ENCODE results near the gene SSTR3. TPM values are rescaled to one million over a fixed set of nuclear protein-coding genes. Genes with fewer than 3 reads are reported as not detected.

SSTR3 gene
- total and polyA plus RNA-seq, 2 donors (not counting 1 experiment from before 2014, with no cell fraction given): 0.64 to 0.98 TPM

DNA sequence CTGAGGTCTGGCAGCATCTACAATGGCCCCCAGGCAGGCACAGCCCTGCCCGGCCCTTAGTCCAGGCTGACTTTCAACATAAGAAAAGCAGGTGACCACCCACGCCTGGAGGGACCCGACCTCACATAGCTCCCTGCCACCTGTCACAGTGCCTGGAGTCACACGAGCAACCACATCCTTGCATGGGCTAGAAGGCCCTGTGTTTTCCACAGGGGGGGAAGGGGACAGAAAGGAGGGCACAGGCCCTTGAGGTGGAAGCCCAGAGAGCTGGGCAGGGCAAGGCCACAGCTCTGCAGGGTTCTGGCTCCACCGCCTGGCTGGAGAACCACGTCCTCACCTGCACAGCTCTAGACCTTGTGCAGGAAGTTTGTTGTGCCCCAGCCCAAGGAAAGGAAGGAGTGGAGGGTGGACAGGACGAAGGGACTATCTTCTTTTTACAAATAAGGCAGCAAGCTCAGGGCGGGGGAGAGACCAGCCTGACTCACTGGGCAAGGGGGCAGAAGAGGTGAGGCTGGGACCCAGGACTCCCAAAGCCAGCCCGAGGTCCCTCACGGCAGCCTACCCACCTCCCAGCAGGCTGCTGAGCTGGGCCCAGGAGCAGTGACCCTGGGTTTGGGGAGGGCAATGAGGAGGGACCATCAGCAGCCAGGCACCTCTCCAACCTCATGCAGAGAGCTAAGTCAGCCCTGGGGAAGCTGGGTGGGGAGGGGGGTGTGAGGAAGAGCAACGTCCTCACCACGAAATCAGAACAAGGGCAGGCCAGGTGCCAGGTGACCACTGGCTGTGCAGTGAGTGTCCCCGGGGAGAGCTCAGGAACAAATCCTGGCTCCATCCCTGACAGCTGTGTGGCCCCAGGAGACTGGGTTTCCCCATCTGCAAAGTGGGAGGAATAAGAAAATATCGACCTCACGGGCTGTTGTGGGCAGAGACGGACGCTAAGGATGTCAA is 28.6 kb downstream of the SSTR3 start:
- Histone ChIP-seq H3K27me3 (replicated peaks in 1 of 4; ENCODE audit: control extremely low read depth in 1 of 4, control insufficient read depth in 3 of 4, insufficient read depth in 4 of 4, low read length in 3 of 4) (peaks cover 0 to 3% (median 0%) of the 10 kb centered on the region in 4 experiments), H3K79me2 (ENCODE audit: control insufficient read depth, insufficient read depth, low read length) (no peaks in the 10 kb centered on the region), H2AFZ (ENCODE audit: insufficient read depth, low read depth, low read length, poor library complexity, severe bottlenecking) (no peak overlapping the region), H3K4me2 (replicated peaks; ENCODE audit: low read depth, low read length, poor library complexity, severe bottlenecking) (no peak overlapping the region), H4K20me1 (ENCODE audit: control insufficient read depth, insufficient read depth, low read length, poor library complexity, severe bottlenecking) (no peaks in the 10 kb centered on the region), H3K36me3 (replicated peaks in 1 of 2; ENCODE audit: control extremely low read depth in 1 of 2, control insufficient read depth in 1 of 2, extremely low read depth in 1 of 2, insufficient read depth in 2 of 2, low read length in 1 of 2) (no peaks in the 10 kb centered on the region), H3K27ac (ENCODE audit: low read length in 2 of 2) (no peak overlapping the region), H3K9ac (ENCODE audit: low read length) (no peak overlapping the region), H3K4me1 (ENCODE audit: control insufficient read depth in 2 of 2, insufficient read depth in 2 of 2, low read length in 2 of 2) (peaks cover 0 to 14% of the 10 kb centered on the region in 2 donors), H3K4me3 (ENCODE audit: control extremely low read depth in 1 of 5, extremely low read depth in 1 of 5, insufficient read depth in 1 of 5, low read depth in 2 of 5, low read length in 4 of 5) (no peak overlapping the region), H3K9me3 (ENCODE audit: control extremely low read depth in 1 of 3, control insufficient read depth in 2 of 3, insufficient read depth in 1 of 3, low read length in 2 of 3) (peaks cover 0 to 3% (median 0%) of the 10 kb centered on the region in 3 donors)
- TF ChIP-seq, protein P1, sequence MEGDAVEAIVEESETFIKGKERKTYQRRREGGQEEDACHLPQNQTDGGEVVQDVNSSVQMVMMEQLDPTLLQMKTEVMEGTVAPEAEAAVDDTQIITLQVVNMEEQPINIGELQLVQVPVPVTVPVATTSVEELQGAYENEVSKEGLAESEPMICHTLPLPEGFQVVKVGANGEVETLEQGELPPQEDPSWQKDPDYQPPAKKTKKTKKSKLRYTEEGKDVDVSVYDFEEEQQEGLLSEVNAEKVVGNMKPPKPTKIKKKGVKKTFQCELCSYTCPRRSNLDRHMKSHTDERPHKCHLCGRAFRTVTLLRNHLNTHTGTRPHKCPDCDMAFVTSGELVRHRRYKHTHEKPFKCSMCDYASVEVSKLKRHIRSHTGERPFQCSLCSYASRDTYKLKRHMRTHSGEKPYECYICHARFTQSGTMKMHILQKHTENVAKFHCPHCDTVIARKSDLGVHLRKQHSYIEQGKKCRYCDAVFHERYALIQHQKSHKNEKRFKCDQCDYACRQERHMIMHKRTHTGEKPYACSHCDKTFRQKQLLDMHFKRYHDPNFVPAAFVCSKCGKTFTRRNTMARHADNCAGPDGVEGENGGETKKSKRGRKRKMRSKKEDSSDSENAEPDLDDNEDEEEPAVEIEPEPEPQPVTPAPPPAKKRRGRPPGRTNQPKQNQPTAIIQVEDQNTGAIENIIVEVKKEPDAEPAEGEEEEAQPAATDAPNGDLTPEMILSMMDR (IDR thresholded peaks at IDR 0.05): no peak
- TF ChIP-seq EZH2 (IDR thresholded peaks at IDR 0.05; ENCODE audit: borderline replicate concordance, insufficient read depth, low read depth, low read length, poor library complexity, severe bottlenecking): no peak
- intact Hi-C loops (cut with micrococcal nuclease): no loop called here
- H3K4me1 Mint-ChIP-seq: peaks cover 9% of the 10 kb centered on the region
- ATAC-seq (ENCODE audit: low read depth) (no peak), DNase-seq (no peak)
- ChIA-PET CTCF (interaction anchor here (1.2 kb wide), 1 partner anchor 77 kb away, joined by 5 read pairs; no protein-coding TSS in a partner anchor), POLR2A (no interaction called here)
- no peaks in the 10 kb centered on the region for H3K27me3 Mint-ChIP-seq
- H3K4me3 Mint-ChIP-seq: no peak overlapping the region
- WGBS (ENCODE audit: insufficient coverage): 69% methylated on average over 11 of the region's 17 CpGs
- no peaks in the 10 kb centered on the region for H3K9me3 Mint-ChIP-seq (ENCODE audit: insufficient read depth)
- H3K27ac Mint-ChIP-seq: no peak overlapping the region

DNA sequence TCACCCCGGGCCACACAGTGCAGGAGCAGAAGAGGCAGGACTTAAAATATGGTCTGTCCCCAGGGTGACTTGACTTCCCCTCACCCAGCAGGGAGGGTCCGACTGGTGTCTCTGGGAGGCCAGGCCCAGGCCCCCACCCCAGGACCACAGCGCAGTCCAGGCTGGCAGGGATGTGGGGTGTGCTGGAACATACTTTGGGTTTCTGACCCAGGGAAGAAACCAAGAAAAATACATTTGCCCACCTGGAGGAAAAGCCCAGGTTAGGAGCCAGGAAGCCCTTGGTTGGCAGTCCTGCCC is 29.4 kb downstream of the SSTR3 start:
- H3K4me1 Mint-ChIP-seq: peaks cover 9% of the 10 kb centered on the region
- TF ChIP-seq, protein P1 (IDR thresholded peaks at IDR 0.05): no peak
- TF ChIP-seq EZH2 (IDR thresholded peaks at IDR 0.05; ENCODE audit: borderline replicate concordance, insufficient read depth, low read depth, low read length, poor library complexity, severe bottlenecking): no peak
- H3K9me3 ChIP-seq (ENCODE audit: control extremely low read depth in 1 of 3, control insufficient read depth in 2 of 3, insufficient read depth in 1 of 3, low read length in 2 of 3): peaks cover 0 to 3% (median 0%) of the 10 kb centered on the region in 3 donors
- intact Hi-C loops (cut with micrococcal nuclease): no loop called here
- no peak overlapping the region for H2AFZ ChIP-seq (ENCODE audit: insufficient read depth, low read depth, low read length, poor library complexity, severe bottlenecking)
- DNase-seq (no peak), ATAC-seq (ENCODE audit: low read depth) (no peak)
- CTCF ChIA-PET: interaction anchor here (1.2 kb wide), 1 partner anchor 78 kb away, joined by 5 read pairs; no protein-coding TSS in a partner anchor
- no peaks in the 10 kb centered on the region for H3K9me3 Mint-ChIP-seq (ENCODE audit: insufficient read depth)
- no peak overlapping the region for H3K4me3 Mint-ChIP-seq
- peaks cover 4% of the 10 kb centered on the region for H3K27me3 Mint-ChIP-seq
- no peaks in the 10 kb centered on the region for H3K79me2 ChIP-seq (ENCODE audit: control insufficient read depth, insufficient read depth, low read length)
- no peak overlapping the region for H3K27ac Mint-ChIP-seq
- peaks cover 0 to 9% (median 0%) of the 10 kb centered on the region in 4 experiments for H3K27me3 ChIP-seq (replicated peaks in 1 of 4; ENCODE audit: control extremely low read depth in 1 of 4, control insufficient read depth in 3 of 4, insufficient read depth in 4 of 4, low read length in 3 of 4)
- POLR2A ChIA-PET: no interaction called here
- no peak overlapping the region for H3K9ac ChIP-seq (ENCODE audit: low read length)
- H3K4me2 ChIP-seq (replicated peaks; ENCODE audit: low read depth, low read length, poor library complexity, severe bottlenecking): no peak overlapping the region
- H4K20me1 ChIP-seq (ENCODE audit: control insufficient read depth, insufficient read depth, low read length, poor library complexity, severe bottlenecking): no peaks in the 10 kb centered on the region
- H3K4me1 ChIP-seq (ENCODE audit: control insufficient read depth in 2 of 2, insufficient read depth in 2 of 2, low read length in 2 of 2): peaks cover 0 to 14% of the 10 kb centered on the region in 2 donors
- no peaks in the 10 kb centered on the region for H3K36me3 ChIP-seq (replicated peaks in 1 of 2; ENCODE audit: control extremely low read depth in 1 of 2, control insufficient read depth in 1 of 2, extremely low read depth in 1 of 2, insufficient read depth in 2 of 2, low read length in 1 of 2)
- H3K27ac ChIP-seq (ENCODE audit: low read length in 2 of 2): no peak overlapping the region
- WGBS (ENCODE audit: insufficient coverage): 100% methylated on average over 1 of the region's 3 CpGs
- H3K4me3 ChIP-seq (ENCODE audit: control extremely low read depth in 1 of 5, extremely low read depth in 1 of 5, insufficient read depth in 1 of 5, low read depth in 2 of 5, low read length in 4 of 5): no peak overlapping the region

All from B cell (primary cell).